Lower leg skin (tissue), 3 donors: ENCODE measurements around the gene TBC1D9.

Experiments
- CTCF ChIP-seq, 3 donors: fragments of 450-650 bp; IDR thresholded peaks; one replicate each; pipeline ENCODE4 v1.5.1; 2016; ENCODE audit warnings: antibody characterized with exemption in 3 of 3, mild to moderate bottlenecking in 3 of 3, moderate library complexity in 2 of 3
- POLR2A ChIP-seq, 2 donors: fragments of 450-650 bp; IDR thresholded peaks; one replicate each; pipeline ENCODE4 v1.6.1; 2016 to 2017; ENCODE audit warnings: antibody characterized with exemption in 2 of 2, mild to moderate bottlenecking in 1 of 2, moderate library complexity in 1 of 2

GRCh38 chr4:140729344-140730049, 26.7 kb downstream of the TBC1D9 start:
- no peak for TF ChIP-seq CTCF (IDR thresholded peaks at IDR 0.05)
- no peak for TF ChIP-seq POLR2A (IDR thresholded peaks at IDR 0.05)
